Osteoblast (primary cell): ENCODE data around the gene YJEFN3. TPM values are rescaled to one million over a fixed set of nuclear protein-coding genes. Genes with fewer than 3 reads are reported as not detected.

ENCODE experiments used
- DNase-seq: peaks from one replicate; pipeline ENCODE4 v3.0.0; 2011; ENCODE audit warnings: low spot score, mixed read lengths; ENCODE audit not compliant: insufficient read length; ENCODE audit errors: missing footprints
- H2AFZ ChIP-seq: 2 replicates; pipeline ENCODE4 v1.6.0; 2011; ENCODE audit warnings: mild to moderate bottlenecking, low read length
- H3K27ac ChIP-seq: 2 replicates; pipeline ENCODE4 v1.5.1; 2011; ENCODE audit warnings: mild to moderate bottlenecking, low read depth, low read length, moderate library complexity
- H3K27me3 ChIP-seq: 2 replicates; pipeline ENCODE4 v1.6.0; 2012; ENCODE audit warnings: mild to moderate bottlenecking, control low read depth, inconsistent platforms, low read length, moderate library complexity; ENCODE audit not compliant: insufficient read depth
- H3K36me3 ChIP-seq: 2 replicates; pipeline ENCODE4 v1.5.1; 2011; ENCODE audit warnings: mild to moderate bottlenecking, low read length, control low read depth, moderate library complexity; ENCODE audit not compliant: insufficient read depth
- H3K4me1 ChIP-seq: 2 replicates; pipeline ENCODE4 v1.5.1; 2011; ENCODE audit warnings: mild to moderate bottlenecking, low read length, control low read depth, moderate library complexity; ENCODE audit not compliant: insufficient read depth
- H3K4me2 ChIP-seq: 2 replicates; pipeline ENCODE4 v1.6.0; 2011; ENCODE audit warnings: mild to moderate bottlenecking, low read length; ENCODE audit not compliant: insufficient read depth
- H3K4me3 ChIP-seq: fragments of 200-600 bp; sonication (generic); 3 replicates; pipeline ENCODE4 v1.5.1; 2012; ENCODE audit warnings: mild to moderate bottlenecking, low read length, inconsistent platforms; ENCODE audit not compliant: insufficient read depth
- H3K79me2 ChIP-seq: 2 replicates; pipeline ENCODE4 v1.6.0; 2012; ENCODE audit warnings: mild to moderate bottlenecking, low read length, control low read depth, inconsistent platforms; ENCODE audit not compliant: insufficient read depth
- H3K9me3 ChIP-seq: 2 replicates; pipeline ENCODE4 v1.5.1; 2011; ENCODE audit warnings: low read depth, low read length, control low read depth
- H4K20me1 ChIP-seq: 2 replicates; pipeline ENCODE4 v1.6.0; 2012; ENCODE audit warnings: mild to moderate bottlenecking, low read length, control low read depth; ENCODE audit not compliant: insufficient read depth
- total RNA-seq: library from RNA; depleted of rRNA; stranded (reverse); fragments of >200 nt; gene quantifications from 2 replicates; pipeline ENCODE4 v1.2.3, GENCODE V29; 2012
- TF ChIP-seq, protein P1 (sequence below): IDR thresholded peaks from 2 replicates; pipeline ENCODE4 v1.5.1; 2011; ENCODE audit warnings: mild to moderate bottlenecking, low read depth, low read length, moderate library complexity; ENCODE audit errors: extremely low read depth

YJEFN3 gene
- total RNA-seq, 1 donor = under 0.01 TPM

DNA sequence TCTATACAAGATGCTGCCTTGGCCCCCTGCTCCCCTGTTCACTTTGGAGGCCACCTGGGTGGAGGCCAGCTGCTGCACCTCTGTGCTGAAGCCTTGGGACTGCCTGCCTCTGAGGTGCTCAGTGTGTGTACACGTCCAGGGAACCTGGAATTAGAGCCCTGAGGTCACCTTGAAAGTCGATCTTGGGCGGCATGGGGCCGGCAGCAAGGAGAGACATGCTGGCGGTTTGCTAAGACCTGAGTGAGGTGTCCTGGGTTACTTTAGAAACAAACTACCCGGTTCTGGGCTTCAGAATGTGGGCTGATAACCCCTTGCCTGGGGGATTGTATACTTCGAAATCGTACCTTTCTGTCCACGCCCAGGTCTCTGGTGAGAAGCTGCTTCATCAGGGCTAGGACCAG is 38.9 kb upstream of the YJEFN3 start:
- Histone ChIP-seq H3K4me1 (peaks cover 39% of the 10 kb centered on the region), H3K4me2 (peak overlapping the region; percentile 64), H2AFZ (no peak overlapping the region), H3K36me3 (peaks cover 21% of the 10 kb centered on the region), H3K4me3 (peak overlapping the region; percentile 28), H4K20me1 (peaks cover 25% of the 10 kb centered on the region), H3K27me3 (no peaks in the 10 kb centered on the region), H3K9me3 (no peaks in the 10 kb centered on the region), H3K79me2 (peaks cover 85% of the 10 kb centered on the region), H3K27ac (peak overlapping the region; percentile 91)
- TF ChIP-seq, protein P1, sequence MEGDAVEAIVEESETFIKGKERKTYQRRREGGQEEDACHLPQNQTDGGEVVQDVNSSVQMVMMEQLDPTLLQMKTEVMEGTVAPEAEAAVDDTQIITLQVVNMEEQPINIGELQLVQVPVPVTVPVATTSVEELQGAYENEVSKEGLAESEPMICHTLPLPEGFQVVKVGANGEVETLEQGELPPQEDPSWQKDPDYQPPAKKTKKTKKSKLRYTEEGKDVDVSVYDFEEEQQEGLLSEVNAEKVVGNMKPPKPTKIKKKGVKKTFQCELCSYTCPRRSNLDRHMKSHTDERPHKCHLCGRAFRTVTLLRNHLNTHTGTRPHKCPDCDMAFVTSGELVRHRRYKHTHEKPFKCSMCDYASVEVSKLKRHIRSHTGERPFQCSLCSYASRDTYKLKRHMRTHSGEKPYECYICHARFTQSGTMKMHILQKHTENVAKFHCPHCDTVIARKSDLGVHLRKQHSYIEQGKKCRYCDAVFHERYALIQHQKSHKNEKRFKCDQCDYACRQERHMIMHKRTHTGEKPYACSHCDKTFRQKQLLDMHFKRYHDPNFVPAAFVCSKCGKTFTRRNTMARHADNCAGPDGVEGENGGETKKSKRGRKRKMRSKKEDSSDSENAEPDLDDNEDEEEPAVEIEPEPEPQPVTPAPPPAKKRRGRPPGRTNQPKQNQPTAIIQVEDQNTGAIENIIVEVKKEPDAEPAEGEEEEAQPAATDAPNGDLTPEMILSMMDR = no peak
- peak; percentile 82 for DNase-seq

DNA sequence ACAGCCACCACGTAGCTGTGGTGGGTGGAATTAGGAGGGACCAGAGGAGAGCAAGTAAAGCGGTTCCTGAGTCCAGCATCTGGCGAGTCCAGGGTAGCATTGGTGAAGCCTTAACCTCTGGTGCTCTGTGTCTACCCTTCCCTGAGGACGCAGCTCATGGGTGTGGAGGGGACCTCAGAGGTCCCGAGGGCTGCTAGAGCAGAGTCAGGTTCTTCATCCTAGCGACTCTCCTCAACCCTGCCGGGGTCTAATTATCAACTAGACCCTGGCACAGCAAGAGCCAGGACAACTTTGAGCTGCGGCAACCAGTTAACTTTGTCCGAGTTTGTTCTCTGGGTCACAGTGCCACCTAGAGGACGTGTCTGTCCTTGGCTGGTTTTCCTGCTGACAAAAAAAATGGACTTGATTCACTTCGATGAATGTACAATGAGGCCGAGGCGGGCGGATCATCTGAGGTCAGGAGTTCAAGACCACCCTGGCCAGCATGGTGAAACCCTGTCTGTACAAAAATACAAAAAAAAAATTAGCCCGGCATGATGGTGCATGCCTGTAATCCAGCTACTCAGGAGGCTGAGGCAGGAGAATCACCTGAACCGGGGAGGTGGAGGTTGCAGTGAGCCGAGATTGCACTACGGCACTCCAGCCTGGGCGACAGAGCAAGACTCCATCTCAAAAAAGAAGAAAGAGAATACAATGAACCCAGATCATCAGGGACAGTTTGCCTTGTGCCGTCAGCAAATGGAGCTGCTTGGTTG is 38.3 kb upstream of the YJEFN3 start:
- TF ChIP-seq, protein P1 = peak; percentile 84

DNA sequence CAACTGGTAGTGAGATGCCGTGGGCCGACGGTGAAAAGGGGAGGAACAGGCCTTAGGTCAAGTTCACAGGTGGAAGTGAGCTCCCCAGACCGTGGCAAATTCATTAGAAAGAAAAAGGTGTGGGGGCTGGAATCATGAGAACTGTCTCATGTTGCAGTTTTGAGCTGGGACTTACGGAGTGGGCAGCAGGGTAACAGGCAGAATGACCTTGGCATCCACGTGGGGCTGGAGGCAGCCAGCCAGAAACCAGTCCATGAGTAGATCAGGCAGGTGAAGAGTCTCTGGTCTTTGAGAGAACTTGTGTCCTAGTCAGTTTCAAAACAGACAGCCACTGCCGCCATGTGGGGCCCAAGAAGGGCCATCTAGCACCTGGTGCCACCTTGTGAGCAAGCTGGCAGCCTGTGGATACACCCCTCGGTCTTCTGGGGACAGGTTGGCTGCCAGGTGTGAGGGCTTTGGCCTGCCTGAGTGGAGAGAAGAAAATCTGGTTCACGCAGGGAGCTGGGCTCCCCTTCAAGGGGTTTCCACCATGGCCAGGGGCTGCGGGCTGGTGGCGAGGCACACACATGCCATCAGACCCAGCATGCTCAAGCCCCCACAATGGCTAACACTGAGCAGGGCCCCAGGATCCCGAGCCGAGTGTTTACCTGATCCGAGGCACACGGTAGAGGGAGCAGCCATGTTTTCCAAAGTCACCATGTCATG is 37.2 kb upstream of the YJEFN3 start:
- no peak overlapping the region for H3K4me3 ChIP-seq
- no peaks in the 10 kb centered on the region for H3K27me3 ChIP-seq
- H3K9me3 ChIP-seq = no peaks in the 10 kb centered on the region
- TF ChIP-seq, protein P1 = no peak
- H2AFZ ChIP-seq = no peak overlapping the region
- no peak overlapping the region for H3K27ac ChIP-seq
- H4K20me1 ChIP-seq = peaks cover 22% of the 10 kb centered on the region
- H3K4me1 ChIP-seq = peaks cover 29% of the 10 kb centered on the region
- H3K36me3 ChIP-seq = peaks cover 33% of the 10 kb centered on the region
- H3K79me2 ChIP-seq = peaks cover 82% of the 10 kb centered on the region
- no peak overlapping the region for H3K4me2 ChIP-seq
- DNase-seq = peak; percentile 75

More for the DNA sequence above, 38.3 kb upstream of the YJEFN3 start:
- H3K79me2 ChIP-seq = peaks cover 82% of the 10 kb centered on the region
- peak; percentile 98 for DNase-seq
- no peak overlapping the region for H2AFZ ChIP-seq
- no peaks in the 10 kb centered on the region for H3K27me3 ChIP-seq
- H4K20me1 ChIP-seq = peaks cover 22% of the 10 kb centered on the region
- H3K4me2 ChIP-seq = peak overlapping the region; percentile 64
- peaks cover 24% of the 10 kb centered on the region for H3K36me3 ChIP-seq
- H3K4me3 ChIP-seq = peak overlapping the region; percentile 28
- peak overlapping the region; percentile 91 for H3K27ac ChIP-seq
- H3K9me3 ChIP-seq = no peaks in the 10 kb centered on the region
- H3K4me1 ChIP-seq = peaks cover 33% of the 10 kb centered on the region

DNA sequence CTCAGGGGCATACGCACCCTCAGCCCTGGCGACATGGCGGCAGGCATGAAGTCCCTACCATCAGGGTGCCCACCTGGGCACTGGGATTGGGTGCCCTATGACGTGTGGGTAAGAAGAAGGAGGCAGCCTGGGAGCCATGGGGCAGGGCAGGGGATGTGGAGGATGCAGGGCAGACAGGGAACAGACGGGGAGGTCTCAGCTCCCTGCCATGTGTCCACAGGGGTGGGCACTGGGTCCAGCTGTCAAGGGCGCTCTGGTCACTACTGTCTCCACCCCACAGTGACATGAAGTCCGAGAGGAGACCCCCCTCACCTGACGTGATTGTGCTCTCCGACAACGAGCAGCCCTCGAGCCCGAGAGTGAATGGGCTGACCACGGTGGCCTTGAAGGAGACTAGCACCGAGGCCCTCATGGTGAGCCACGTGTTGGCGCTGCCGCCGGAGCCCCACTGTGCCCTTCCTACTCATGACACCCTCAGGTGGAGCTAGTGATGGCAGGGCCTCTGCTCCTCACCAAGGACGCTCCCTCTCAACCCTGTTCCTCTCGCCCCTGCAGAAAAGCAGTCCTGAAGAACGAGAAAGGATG is 36.6 kb upstream of the YJEFN3 start:
- peaks cover 22% of the 10 kb centered on the region for H4K20me1 ChIP-seq
- H3K4me3 ChIP-seq = no peak overlapping the region
- TF ChIP-seq, protein P1 = no peak
- H3K4me2 ChIP-seq = no peak overlapping the region
- peak; percentile 6 for DNase-seq
- H3K4me1 ChIP-seq = peaks cover 29% of the 10 kb centered on the region
- no peaks in the 10 kb centered on the region for H3K9me3 ChIP-seq
- no peaks in the 10 kb centered on the region for H3K27me3 ChIP-seq
- peaks cover 79% of the 10 kb centered on the region for H3K79me2 ChIP-seq
- H3K36me3 ChIP-seq = peaks cover 38% of the 10 kb centered on the region
- H3K27ac ChIP-seq = no peak overlapping the region
- H2AFZ ChIP-seq = no peak overlapping the region
